ENCODE data around the gene DOLPP1. TPM values are rescaled to one million over a fixed set of nuclear protein-coding genes. Genes with fewer than 3 reads are reported as not detected.
"Not testable (repeated sequence)": the region's sequence is repeated elsewhere in the genome, so short reads cannot be mapped to it uniquely, and the experiment has no call there.

DOLPP1 gene
- total RNA-seq, 4 donors from 2014 or later = 9.7 to 23.0 (median 19.3) TPM

DNA sequence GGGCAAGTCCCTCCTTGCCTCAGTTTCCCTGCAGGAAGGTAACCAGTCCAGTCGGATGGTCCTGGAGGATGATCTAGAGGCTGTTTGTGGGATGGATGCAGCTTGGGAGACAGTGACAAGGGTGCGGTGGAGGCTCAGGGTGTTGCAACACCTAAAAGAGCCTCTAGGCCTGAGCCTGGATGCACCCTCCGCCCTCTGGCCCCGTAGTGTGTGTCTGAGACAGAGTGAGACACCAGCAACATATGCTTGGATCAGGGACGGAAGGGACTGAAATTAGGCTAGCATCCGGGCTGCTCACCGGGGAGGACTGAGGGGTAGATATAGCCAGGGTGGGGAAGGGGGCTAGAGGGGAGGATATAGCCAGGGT lies 28.6 kb downstream of the DOLPP1 start:
- H3K4me3 ChIP-seq = peak overlapping the region; percentile 79 to 94 (median 84)
- peaks cover 0 to 27% (median 0%) of the 10 kb centered on the region in 3 donors for H3K36me3 ChIP-seq
- H3K27ac ChIP-seq = peak overlapping the region; percentile 94 to 97 (median 96)
- H3K27me3 ChIP-seq = no peaks in the 10 kb centered on the region
- intact Hi-C loops (cut with DNase I) = no loop called here
- WGBS, 2 donors = 49 to 50% methylated on average over 1 to 7 of the region's 7 CpGs
- no peak for TF ChIP-seq POLR2A (IDR thresholded peaks at IDR 0.05)
- TF ChIP-seq, protein P1, sequence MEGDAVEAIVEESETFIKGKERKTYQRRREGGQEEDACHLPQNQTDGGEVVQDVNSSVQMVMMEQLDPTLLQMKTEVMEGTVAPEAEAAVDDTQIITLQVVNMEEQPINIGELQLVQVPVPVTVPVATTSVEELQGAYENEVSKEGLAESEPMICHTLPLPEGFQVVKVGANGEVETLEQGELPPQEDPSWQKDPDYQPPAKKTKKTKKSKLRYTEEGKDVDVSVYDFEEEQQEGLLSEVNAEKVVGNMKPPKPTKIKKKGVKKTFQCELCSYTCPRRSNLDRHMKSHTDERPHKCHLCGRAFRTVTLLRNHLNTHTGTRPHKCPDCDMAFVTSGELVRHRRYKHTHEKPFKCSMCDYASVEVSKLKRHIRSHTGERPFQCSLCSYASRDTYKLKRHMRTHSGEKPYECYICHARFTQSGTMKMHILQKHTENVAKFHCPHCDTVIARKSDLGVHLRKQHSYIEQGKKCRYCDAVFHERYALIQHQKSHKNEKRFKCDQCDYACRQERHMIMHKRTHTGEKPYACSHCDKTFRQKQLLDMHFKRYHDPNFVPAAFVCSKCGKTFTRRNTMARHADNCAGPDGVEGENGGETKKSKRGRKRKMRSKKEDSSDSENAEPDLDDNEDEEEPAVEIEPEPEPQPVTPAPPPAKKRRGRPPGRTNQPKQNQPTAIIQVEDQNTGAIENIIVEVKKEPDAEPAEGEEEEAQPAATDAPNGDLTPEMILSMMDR (IDR thresholded peaks at IDR 0.05) = peak in 1 of 6 experiments; percentile 28
- H3K4me1 ChIP-seq = peaks cover 32 to 61% (median 39%) of the 10 kb centered on the region in 3 donors
- no peak for DNase-seq
- no peaks in the 10 kb centered on the region for H3K9me3 ChIP-seq

DNA sequence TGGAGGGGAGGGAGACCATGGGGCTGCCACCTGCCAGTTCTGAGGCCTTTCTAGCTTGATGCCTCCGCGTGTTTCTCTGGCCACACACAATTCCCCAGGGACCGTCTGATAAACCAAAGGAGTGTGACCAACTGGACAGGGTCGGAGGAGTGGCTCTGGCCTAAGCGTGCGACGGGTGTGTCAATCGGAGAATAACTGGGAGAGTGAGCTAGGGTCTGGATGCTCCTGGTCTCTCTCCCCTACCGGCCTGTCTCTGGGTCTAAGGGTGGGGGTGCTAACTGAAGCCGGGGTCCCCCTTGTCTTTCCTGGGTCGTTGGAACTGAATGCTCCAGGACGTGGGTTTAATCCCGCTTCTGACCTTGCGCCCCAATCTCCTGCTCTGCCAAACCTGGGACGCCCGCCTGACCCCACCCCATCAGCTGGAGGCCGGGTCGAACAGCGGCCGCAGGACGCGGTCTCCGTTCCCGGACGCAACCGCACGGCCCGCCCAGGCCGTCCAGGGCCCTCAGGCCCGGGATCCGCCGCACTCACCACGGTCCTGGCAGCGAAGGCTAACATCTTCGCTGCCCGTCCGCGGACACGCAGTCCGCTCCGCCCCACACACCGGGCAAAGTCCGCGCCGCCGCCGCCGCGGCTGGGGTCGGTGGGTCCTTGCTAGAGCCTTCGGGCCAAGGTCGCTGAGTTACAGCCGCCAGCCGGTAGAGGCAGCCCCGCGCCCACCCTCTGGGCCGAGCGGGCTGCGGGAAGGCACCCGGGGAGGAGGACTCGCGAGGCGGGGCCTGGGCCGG lies 29.2 kb downstream of the DOLPP1 start:
- 40 to 51% methylated on average over 8 of the region's 64 CpGs for WGBS, 2 donors
- intact Hi-C loops (cut with DNase I) = no loop called here
- Histone ChIP-seq H3K4me1 (peaks cover 32 to 67% (median 43%) of the 10 kb centered on the region in 3 donors), H3K36me3 (peaks cover 0 to 27% (median 0%) of the 10 kb centered on the region in 3 donors), H3K9me3 (no peaks in the 10 kb centered on the region), H3K27me3 (no peaks in the 10 kb centered on the region), H3K4me3 (peak overlapping the region; percentile 79 to 94 (median 84)), H3K27ac (peak overlapping the region; percentile 94 to 97 (median 96))
- TF ChIP-seq POLR2A (IDR thresholded peaks at IDR 0.05) = no peak
- TF ChIP-seq, protein P1 (IDR thresholded peaks at IDR 0.05) = no peak
- no peak for DNase-seq

DNA sequence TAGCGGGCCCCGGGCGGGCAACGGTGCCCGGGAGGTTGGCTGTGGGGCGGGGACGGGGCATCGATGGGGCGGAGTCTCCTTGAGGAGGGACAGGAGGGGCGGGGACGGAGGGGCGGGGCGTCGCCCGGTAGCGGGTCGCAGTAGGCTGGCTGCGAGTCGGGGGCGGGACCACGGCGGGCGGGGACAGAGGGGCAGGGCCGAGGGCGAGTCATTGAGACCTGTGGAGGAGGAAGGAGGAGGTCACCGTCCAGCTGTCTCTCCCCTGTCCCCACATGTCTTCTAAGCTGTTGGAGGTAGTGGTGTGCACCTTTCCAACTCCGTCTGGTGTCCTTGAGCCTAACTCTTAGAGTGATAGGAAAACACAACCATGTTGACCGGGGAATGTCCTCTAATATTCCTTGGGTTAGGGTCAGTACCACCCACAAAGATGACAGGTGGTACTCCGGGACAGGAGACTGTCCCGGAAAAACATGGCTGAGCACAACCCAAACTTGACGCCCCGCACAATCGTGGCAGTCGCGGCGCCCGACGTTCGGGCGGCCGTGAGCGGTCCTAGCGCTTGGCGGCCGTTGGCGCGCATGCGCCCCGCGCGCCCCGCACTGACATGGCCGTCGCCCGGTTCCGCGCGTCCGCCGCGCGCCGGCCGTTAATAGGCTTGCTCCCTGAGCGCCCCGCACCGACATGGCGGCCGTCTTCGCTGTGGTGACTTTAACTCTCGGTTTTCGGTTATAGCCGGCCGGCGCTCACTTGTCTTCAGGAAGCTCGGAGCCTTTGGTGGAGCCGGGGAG lies 30.0 kb downstream of the DOLPP1 start, which contains the start of the genes CRAT and PTPA:
TSS of gene CRAT (minus strand) at position 54 of the 788 bp plus-strand sequence. CDS start 284 bp downstream, outside the sequence.
TSS of gene PTPA (plus strand) at position 676 of the 788 bp plus-strand sequence. CDS start 186 bp downstream, outside the sequence.
- WGBS, 2 donors = 0 to 1% methylated on average over 1 to 46 of the region's 77 CpGs
- intact Hi-C loops (cut with DNase I) = no loop called here

DNA sequence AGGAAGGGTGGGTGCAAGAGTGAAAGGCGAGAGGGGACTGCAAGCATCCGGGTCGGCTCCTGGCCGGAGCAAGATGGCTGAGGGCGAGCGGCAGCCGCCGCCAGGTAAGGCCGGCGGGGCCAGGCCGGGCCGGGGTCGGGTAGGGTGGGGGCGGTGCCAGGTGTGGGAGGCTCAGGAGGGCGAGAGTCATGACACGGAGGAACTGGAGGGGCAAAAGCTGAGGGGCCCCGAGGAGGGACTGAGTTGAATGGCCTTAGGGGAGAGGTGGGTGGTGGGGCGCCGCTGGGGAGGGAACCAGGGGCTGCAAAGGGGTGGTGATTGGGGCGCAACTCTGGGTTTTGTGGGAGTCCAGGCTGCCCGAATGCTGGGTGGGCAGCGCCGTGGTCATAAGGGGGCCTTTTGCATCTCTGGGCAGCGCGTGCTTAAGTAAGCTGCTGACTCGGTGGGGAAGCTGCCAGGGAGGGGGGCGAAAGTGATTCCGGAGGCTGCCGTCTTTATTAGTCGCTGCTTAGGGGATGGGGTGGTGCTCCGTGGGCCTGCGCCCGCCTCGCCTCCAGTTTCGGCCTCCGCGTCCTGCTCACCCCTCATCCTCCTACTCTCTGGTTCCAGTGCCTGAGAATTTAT lies 30.7 kb downstream of the DOLPP1 start:
- peak overlapping the region; percentile 94 to 97 (median 96) for H3K27ac ChIP-seq
- H3K27me3 ChIP-seq = no peaks in the 10 kb centered on the region
- DNase-seq = no peak
- WGBS, 2 donors = 1% methylated on average over 16 to 26 of the region's 37 CpGs
- TF ChIP-seq, protein P1 (IDR thresholded peaks at IDR 0.05) = no peak
- TF ChIP-seq POLR2A (IDR thresholded peaks at IDR 0.05) = no peak
- peaks cover 0 to 12% (median 0%) of the 10 kb centered on the region in 3 donors for H3K36me3 ChIP-seq
- no peaks in the 10 kb centered on the region for H3K9me3 ChIP-seq
- peak overlapping the region; percentile 79 to 94 (median 84) for H3K4me3 ChIP-seq
- H3K4me1 ChIP-seq = peaks cover 32 to 76% (median 50%) of the 10 kb centered on the region in 3 donors
- intact Hi-C loops (cut with DNase I) = no loop called here

More for the DNA sequence above, 30.0 kb downstream of the DOLPP1 start, which contains the start of the genes CRAT and PTPA:
- Histone ChIP-seq H3K27ac (peak within 1 kb of the TSS; percentile 94 to 97 (median 96)), H3K4me3 (peak within 1 kb of the TSS; percentile 79 to 94 (median 84)), H3K27me3 (no peaks in the 10 kb centered on the region), H3K9me3 (no peaks in the 10 kb centered on the region), H3K4me1 (peaks cover 32 to 75% (median 50%) of the 10 kb centered on the region in 3 donors), H3K36me3 (peaks cover 0 to 19% (median 0%) of the 10 kb centered on the region in 3 donors)
- peak in 3 of 4 donors; percentile 93 to 99 (median 95) for TF ChIP-seq POLR2A (IDR thresholded peaks at IDR 0.05)
- TF ChIP-seq, protein P1 (IDR thresholded peaks at IDR 0.05) = peak in 2 of 6 experiments; percentile 6 to 34
- peak; percentile 85 for DNase-seq

DNA sequence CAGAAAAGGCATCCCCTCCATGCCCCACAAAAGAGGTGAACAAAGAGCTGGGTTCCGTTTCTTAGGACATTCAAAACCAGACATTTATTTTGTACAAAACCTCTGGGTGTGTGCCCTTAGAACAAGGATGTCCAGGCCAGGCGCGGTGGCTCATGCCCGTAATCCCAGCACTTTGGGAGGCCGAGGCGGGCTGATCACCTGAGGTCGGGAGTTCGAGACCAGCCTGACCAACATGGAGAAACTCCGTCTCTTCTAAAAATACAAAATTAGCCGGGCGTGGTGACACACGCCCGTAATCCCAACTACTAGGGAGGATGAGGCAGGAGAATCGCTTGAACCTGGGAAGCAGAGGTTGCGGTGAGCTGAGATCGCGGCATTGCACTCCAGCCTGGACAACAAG lies 31.6 kb downstream of the DOLPP1 start:
- H3K36me3 ChIP-seq; DNase-seq; intact Hi-C loops (cut with DNase I); H3K27me3 ChIP-seq; H3K9me3 ChIP-seq: not testable (repeated sequence)
- Histone ChIP-seq H3K27ac (peak overlapping the region in 3 of 4 donors; percentile 94 to 97 (median 95)), H3K4me3 (peak overlapping the region; percentile 79 to 94 (median 84)), H3K4me1 (peaks cover 32 to 74% (median 50%) of the 10 kb centered on the region in 3 donors)
- 82 to 89% methylated on average over 2 to 14 of the region's 17 CpGs for WGBS, 2 donors

Measured in esophagus squamous epithelium (tissue), 5 donors.